MCF 10A (cell line): ENCODE measurements around the gene HOMEZ. TPM values are rescaled to one million over a fixed set of nuclear protein-coding genes. Genes with fewer than 3 reads are reported as not detected.

Experiments
- Bru-seq: library from RNA; stranded (reverse); fragments of 400-500 nt; gene quantifications from one replicate; lab custom pipeline; 2021; lab: Mats Ljungman, UMichigan
- BruChase-seq, 2 experiments: library from RNA; stranded (reverse); fragments of 400-500 nt; gene quantifications; one replicate each; lab custom pipeline; 2021; lab: Mats Ljungman, UMichigan
- BruUV-seq: library from RNA; stranded (reverse); fragments of 400-500 nt; replicated peaks from 2 replicates; lab custom pipeline; 2021; lab: Mats Ljungman, UMichigan
- CTCF ChIA-PET: fragments of 300-600 bp; sonication (Branson Sonifier 250); formaldehyde crosslinking; extraction: SDS; loops from one replicate; lab custom pipeline; 2021; ENCODE audit warnings: antibody characterized with exemption, inconsistent platforms; lab: Yijun Ruan, JAX
- POLR2A ChIA-PET: fragments of 300-600, 350-650 bp; sonication (Branson Sonifier 250); formaldehyde crosslinking; extraction: SDS; loops from one replicate; lab custom pipeline; 2020; ENCODE audit warnings: antibody characterized with exemption, inconsistent platforms; lab: Yijun Ruan, JAX
- DNase-seq: peaks from one replicate; pipeline ENCODE4 v3.0.0-alpha.2; 2018; ENCODE audit not compliant: unreplicated experiment
- H3K27ac Mint-ChIP-seq: one replicate; pipeline ENCODE4 v1.8.0; 2022; ENCODE audit warnings: mild to moderate bottlenecking, low read depth, mixed read lengths; ENCODE audit not compliant: unreplicated experiment
- H3K27me3 Mint-ChIP-seq: one replicate; pipeline ENCODE4 v1.8.0; 2022; ENCODE audit warnings: mixed read lengths; ENCODE audit not compliant: insufficient read depth, unreplicated experiment
- H3K36me3 Mint-ChIP-seq: one replicate; pipeline ENCODE4 v1.8.0; 2022; ENCODE audit warnings: mild to moderate bottlenecking, moderate library complexity, mixed read lengths; ENCODE audit not compliant: insufficient read depth, unreplicated experiment
- H3K4me1 Mint-ChIP-seq: one replicate; pipeline ENCODE4 v1.8.0; 2022; ENCODE audit warnings: mixed read lengths; ENCODE audit not compliant: insufficient read depth, unreplicated experiment
- H3K4me3 Mint-ChIP-seq: one replicate; pipeline ENCODE4 v1.8.0; 2022; ENCODE audit warnings: mild to moderate bottlenecking, moderate library complexity, mixed read lengths; ENCODE audit not compliant: unreplicated experiment
- H3K9me3 Mint-ChIP-seq: one replicate; pipeline ENCODE4 v1.8.0; 2022; ENCODE audit warnings: mixed read lengths; ENCODE audit not compliant: unreplicated experiment
- intact Hi-C: fragments of 100-400 bp; cut with micrococcal nuclease; formaldehyde crosslinking; loops from 2 replicates; pipeline ENCODE4 v1.14.1; 2022
- long read RNA-seq: library from polyadenylated mRNA; stranded (forward); transcript quantifications from one replicate; pipeline ENCODE4 v2.0.0, GENCODE V29; 2022
- total RNA-seq: library from RNA; stranded (reverse); gene quantifications from 2 replicates; pipeline ENCODE4 v1.2.3, GENCODE V29; 2022
- TF ChIP-seq, protein P1 (sequence below): fragments of 200-600 bp; IDR thresholded peaks from one replicate; pipeline ENCODE4 v1.8.0; 2022; ENCODE audit warnings: antibody characterized with exemption, mild to moderate bottlenecking; ENCODE audit not compliant: unreplicated experiment

The HOMEZ gene, protein sequence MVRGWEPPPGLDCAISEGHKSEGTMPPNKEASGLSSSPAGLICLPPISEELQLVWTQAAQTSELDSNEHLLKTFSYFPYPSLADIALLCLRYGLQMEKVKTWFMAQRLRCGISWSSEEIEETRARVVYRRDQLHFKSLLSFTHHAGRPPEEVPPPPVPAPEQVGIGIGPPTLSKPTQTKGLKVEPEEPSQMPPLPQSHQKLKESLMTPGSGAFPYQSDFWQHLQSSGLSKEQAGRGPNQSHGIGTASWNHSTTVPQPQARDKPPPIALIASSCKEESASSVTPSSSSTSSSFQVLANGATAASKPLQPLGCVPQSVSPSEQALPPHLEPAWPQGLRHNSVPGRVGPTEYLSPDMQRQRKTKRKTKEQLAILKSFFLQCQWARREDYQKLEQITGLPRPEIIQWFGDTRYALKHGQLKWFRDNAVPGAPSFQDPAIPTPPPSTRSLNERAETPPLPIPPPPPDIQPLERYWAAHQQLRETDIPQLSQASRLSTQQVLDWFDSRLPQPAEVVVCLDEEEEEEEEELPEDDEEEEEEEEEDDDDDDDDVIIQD
- total RNA-seq (6.6 and 9.3 TPM in 2 replicates), Bru-seq, nascent RNA (percentile 58 among the genes with signal in this experiment), BruChase-seq, experiment 1, labeled RNA remaining after a 6-hour chase (percentile 53 among the genes with signal in this experiment), BruChase-seq, experiment 2, labeled RNA remaining after a 2-hour chase (percentile 67 among the genes with signal in this experiment)
- long read RNA-seq, full-length matches to known transcripts = 13 of 14 reads
- long read RNA-seq, partial matches to known transcripts = 0 of 14 reads
- long read RNA-seq, other reads (novel, unspliced or antisense) = 1 of 14 reads

DNA sequence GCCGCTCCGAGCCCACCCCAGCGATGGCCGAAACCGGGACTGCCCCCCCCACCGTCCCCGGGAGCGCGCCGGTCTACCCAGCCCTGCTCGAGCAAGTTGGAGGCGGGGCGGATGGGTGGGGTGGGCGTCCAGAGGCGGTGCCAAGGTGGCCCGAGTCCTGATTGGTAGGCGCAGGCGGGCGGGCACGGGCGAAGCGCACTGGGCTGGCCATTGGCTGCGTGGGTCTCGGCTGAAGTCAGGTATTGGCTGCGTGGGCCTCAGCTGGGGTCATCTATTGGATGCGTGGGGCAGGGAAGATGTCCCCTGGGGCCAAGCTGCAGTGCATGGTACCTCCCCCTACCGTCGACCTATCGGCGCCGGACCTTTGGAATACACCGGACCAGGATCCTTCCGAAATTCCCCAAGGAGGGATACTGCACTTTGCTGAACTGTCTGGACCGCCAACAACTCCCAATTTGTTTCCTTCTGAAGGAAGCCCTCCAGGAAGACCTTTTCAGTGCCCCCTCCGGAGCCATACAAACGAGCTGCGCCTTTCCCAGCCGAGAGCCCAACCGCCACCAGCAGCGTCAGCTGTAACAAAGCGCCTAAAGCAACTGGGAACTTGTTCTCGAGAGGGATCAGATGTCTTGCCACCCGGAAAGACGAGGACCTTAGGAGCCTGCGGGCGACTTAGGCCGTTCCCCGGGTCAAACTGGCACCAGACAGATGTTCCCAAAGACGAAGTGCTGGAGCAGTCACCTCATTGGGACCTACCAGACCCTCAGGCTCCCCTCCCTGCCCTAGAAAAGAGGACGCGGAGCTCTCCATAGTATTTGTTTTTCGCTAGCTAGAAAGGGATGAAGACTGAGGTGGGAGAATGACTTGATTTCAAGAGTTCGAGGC lies at the start of gene HOMEZ:
Gene HOMEZ (minus strand): TSS at position 113 of the 882 bp plus-strand sequence. CDS start 180 bp downstream, outside the sequence.
- Mint-ChIP-seq H3K27me3 (no peaks in the 10 kb centered on the region), H3K36me3 (no peaks in the 10 kb centered on the region), H3K4me1 (peaks cover 8% of the 10 kb centered on the region), H3K27ac (peak within 1 kb of the TSS; percentile 75), H3K9me3 (no peaks in the 10 kb centered on the region), H3K4me3 (peak within 1 kb of the TSS; percentile 97)
- POLR2A ChIA-PET = interaction anchor here (0.6 to 4.5 kb wide), 22 partner anchors 9 to 824 kb away, joined by 3 to 60 read pairs (median 4); partner anchors contain the start of genes ACIN1, BCL2L2, C14orf119 and PABPN1
- TF ChIP-seq, protein P1, sequence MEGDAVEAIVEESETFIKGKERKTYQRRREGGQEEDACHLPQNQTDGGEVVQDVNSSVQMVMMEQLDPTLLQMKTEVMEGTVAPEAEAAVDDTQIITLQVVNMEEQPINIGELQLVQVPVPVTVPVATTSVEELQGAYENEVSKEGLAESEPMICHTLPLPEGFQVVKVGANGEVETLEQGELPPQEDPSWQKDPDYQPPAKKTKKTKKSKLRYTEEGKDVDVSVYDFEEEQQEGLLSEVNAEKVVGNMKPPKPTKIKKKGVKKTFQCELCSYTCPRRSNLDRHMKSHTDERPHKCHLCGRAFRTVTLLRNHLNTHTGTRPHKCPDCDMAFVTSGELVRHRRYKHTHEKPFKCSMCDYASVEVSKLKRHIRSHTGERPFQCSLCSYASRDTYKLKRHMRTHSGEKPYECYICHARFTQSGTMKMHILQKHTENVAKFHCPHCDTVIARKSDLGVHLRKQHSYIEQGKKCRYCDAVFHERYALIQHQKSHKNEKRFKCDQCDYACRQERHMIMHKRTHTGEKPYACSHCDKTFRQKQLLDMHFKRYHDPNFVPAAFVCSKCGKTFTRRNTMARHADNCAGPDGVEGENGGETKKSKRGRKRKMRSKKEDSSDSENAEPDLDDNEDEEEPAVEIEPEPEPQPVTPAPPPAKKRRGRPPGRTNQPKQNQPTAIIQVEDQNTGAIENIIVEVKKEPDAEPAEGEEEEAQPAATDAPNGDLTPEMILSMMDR = no peak
- BruUV-seq = TSS peak; percentile 88
- CTCF ChIA-PET = interaction anchor here (0.6 to 2.8 kb wide), 8 partner anchors 9 to 165 kb away, joined by 3 to 27 read pairs (median 5); no protein-coding TSS in a partner anchor
- DNase-seq = peak; percentile 98
- intact Hi-C loops = loop anchor here (5.0 kb wide), 1 partner anchor 99 kb away; no protein-coding TSS in a partner anchor

DNA sequence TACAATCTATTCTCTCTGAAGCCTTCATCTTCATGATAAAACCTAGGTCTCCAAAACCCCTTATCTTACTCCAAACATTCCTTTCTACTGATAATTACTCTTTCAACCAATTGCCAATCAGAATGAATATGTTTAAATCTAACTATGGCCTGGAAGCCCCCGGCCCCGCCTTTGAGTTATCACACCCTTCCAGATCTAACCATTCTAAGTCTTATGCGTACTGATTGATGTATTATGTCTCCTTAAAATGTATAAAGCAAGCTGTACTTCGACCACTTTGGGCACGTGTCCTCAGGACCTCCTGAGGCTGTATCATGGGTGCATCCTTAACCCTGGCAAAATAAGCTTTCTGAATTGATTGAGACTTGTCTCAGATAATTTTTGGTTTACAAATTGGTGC lies 49.7 kb upstream of the HOMEZ start:
- CTCF ChIA-PET = interaction anchor here (1.4 to 1.6 kb wide), 3 partner anchors 9 to 44 kb away, joined by 3 to 9 read pairs (median 3); no protein-coding TSS in a partner anchor
- TF ChIP-seq, protein P1 = no peak
- Mint-ChIP-seq H3K9me3 (no peaks in the 10 kb centered on the region), H3K4me1 (no peaks in the 10 kb centered on the region), H3K36me3 (no peaks in the 10 kb centered on the region), H3K4me3 (no peak overlapping the region), H3K27me3 (no peaks in the 10 kb centered on the region), H3K27ac (no peak overlapping the region)
- DNase-seq = no peak
- BruUV-seq = no TSS peak
- POLR2A ChIA-PET = interaction anchor here (1.2 kb wide), 2 partner anchors 8 to 14 kb away, joined by 3 to 4 read pairs; partner anchors contain the start of gene PABPN1
- intact Hi-C loops = no loop called here

GRCh38 chr14:23327947-23328744 lies 42.2 kb upstream of the HOMEZ start:
- BruUV-seq = no TSS peak
- H3K27me3 Mint-ChIP-seq = no peaks in the 10 kb centered on the region
- peaks cover 52% of the 10 kb centered on the region for H3K36me3 Mint-ChIP-seq
- H3K27ac Mint-ChIP-seq = no peak overlapping the region
- H3K4me3 Mint-ChIP-seq = no peak overlapping the region
- TF ChIP-seq, protein P1 = peak; percentile 80
- ChIA-PET POLR2A (interaction anchor here (1.2 to 2.7 kb wide), 4 partner anchors 8 to 54 kb away, joined by 3 to 12 read pairs (median 4); partner anchors contain the start of genes BCL2L2 and PPP1R3E), CTCF (interaction anchor here (0.6 to 4.8 kb wide), 15 partner anchors 14 to 261 kb away, joined by 3 to 62 read pairs (median 4); partner anchors contain the start of gene CMTM5)
- peaks cover 11% of the 10 kb centered on the region for H3K4me1 Mint-ChIP-seq
- peak; percentile 78 for DNase-seq
- intact Hi-C loops = loop anchor here (1.0 to 2.0 kb wide), 4 partner anchors 34 to 235 kb away; no protein-coding TSS in a partner anchor
- H3K9me3 Mint-ChIP-seq = no peaks in the 10 kb centered on the region
